ENCODE results near the gene CHST10.
"Not testable (repeated sequence)": the region's sequence is repeated elsewhere in the genome, so short reads cannot be mapped to it uniquely, and the experiment has no call there.

CHST10 gene

GRCh38 chr2:100344433-100344832 is 73.0 kb downstream of the CHST10 start:
- no peak for TF ChIP-seq CTCF (IDR thresholded peaks at IDR 0.05; ENCODE audit: low read depth, low read length)

GRCh38 chr2:100342466-100342865 is 75.0 kb downstream of the CHST10 start:
- not testable (repeated sequence) for H3K4me1 ChIP-seq; H3K27me3 ChIP-seq; H3K36me3 ChIP-seq; H3K9me3 ChIP-seq; H3K4me3 ChIP-seq (ENCODE audit: low read depth, low read length); DNase-seq

More at GRCh38 chr2:100344433-100344832, 73.0 kb downstream of the CHST10 start:
- H3K27me3 ChIP-seq, result no peaks in the 10 kb centered on the region
- no peak overlapping the region for H3K4me3 ChIP-seq (ENCODE audit: low read depth, low read length)
- H3K4me1 ChIP-seq, result no peaks in the 10 kb centered on the region
- no peaks in the 10 kb centered on the region for H3K36me3 ChIP-seq
- no peaks in the 10 kb centered on the region for H3K9me3 ChIP-seq
- no peak for DNase-seq
